HepG2 (cell line): ENCODE results near the gene ALLC. TPM values are rescaled to one million over a fixed set of nuclear protein-coding genes. Genes with fewer than 3 reads are reported as not detected.

ENCODE experiments used
- ATAC-seq: fragments of 200-7000 bp; cut with Tn5 transposase; 3 replicates; pipeline ENCODE4 v1.9.1; 2020; ENCODE audit warnings: mild to moderate bottlenecking, moderate library complexity
- BruUV-seq: library from RNA; stranded (reverse); fragments of 400-500 nt; replicated peaks from 2 replicates; lab custom pipeline; 2021; lab: Mats Ljungman, UMichigan
- CTCF ChIA-PET: fragments of 300-600 bp; formaldehyde crosslinking; extraction: SDS; loops from one replicate; lab custom pipeline; 2021; ENCODE audit warnings: low total read pairs, inconsistent platforms, low intra/inter-chr PET ratio; lab: Yijun Ruan, JAX
- POLR2A ChIA-PET: fragments of 350-600 bp; sonication (Branson Sonifier 250); formaldehyde crosslinking; loops from one replicate; lab custom pipeline; 2020; ENCODE audit warnings: antibody characterized with exemption, inconsistent platforms; lab: Yijun Ruan, JAX
- DNase-seq: peaks from one replicate; pipeline ENCODE4 v3.0.0-alpha.2; 2015; ENCODE audit warnings: low spot score
- FAIRE-seq: peaks from 3 replicates; lab custom pipeline; 2011; peaks lifted over from hg19 to GRCh38; lab: Jason Lieb, UNC
- H2AFZ ChIP-seq: one replicate; pipeline ENCODE4 v1.6.1; 2011; ENCODE audit warnings: low read length, inconsistent platforms
- H3K27ac ChIP-seq: fragments of 300-600 bp; 3 replicates; pipeline ENCODE4 v1.8.0; 2011; ENCODE audit warnings: mixed run types, mild to moderate bottlenecking, mixed read lengths, low read length, inconsistent platforms; ENCODE audit not compliant: insufficient read depth; ENCODE audit errors: extremely low read length
- H3K27me3 ChIP-seq, 2 experiments: fragments of 200-600 bp in 1 of 2; 2 replicates in 1 of 2; 3 replicates in 1 of 2; pipeline versions ENCODE4 v1.6.0 to v1.8.0; 2011; ENCODE audit warnings: low read length in 2 of 2, mild to moderate bottlenecking in 2 of 2, moderate library complexity in 2 of 2, inconsistent platforms in 1 of 2; ENCODE audit not compliant: insufficient read depth in 2 of 2, control insufficient read depth in 1 of 2
- H3K36me3 ChIP-seq, 2 experiments: fragments of 200-600 bp in 1 of 2; replicated peaks in 1 of 2; 2 replicates in 1 of 2; 3 replicates in 1 of 2; pipeline versions ENCODE4 v1.5.1 to v1.8.0; 2011; ENCODE audit warnings: low read length in 2 of 2, inconsistent platforms in 1 of 2; ENCODE audit not compliant: insufficient read depth in 2 of 2, control insufficient read depth in 1 of 2
- H3K4me1 ChIP-seq: 2 replicates; pipeline ENCODE4 v1.5.1; 2012; ENCODE audit warnings: low read length, inconsistent platforms; ENCODE audit not compliant: insufficient read depth
- H3K4me2 ChIP-seq: 2 replicates; pipeline ENCODE4 v1.6.0; 2011; ENCODE audit warnings: low read depth, low read length, inconsistent platforms
- H3K4me3 ChIP-seq, 3 experiments: fragments of 200-600 bp in 1 of 3; sonication (generic), shearing (Covaris generic) in 1 of 3; replicated peaks in 1 of 3; 2 replicates each; pipeline ENCODE4 v1.5.1; 2011 to 2016; ENCODE audit warnings: low read length in 3 of 3, inconsistent platforms in 2 of 3, low read depth in 2 of 3, mild to moderate bottlenecking in 2 of 3, control low read depth in 1 of 3, mixed read lengths in 1 of 3; ENCODE audit not compliant: insufficient read depth in 1 of 3
- H3K79me2 ChIP-seq: one replicate; pipeline ENCODE4 v1.6.1; 2011; ENCODE audit warnings: low read length, inconsistent platforms; ENCODE audit not compliant: insufficient read depth
- H3K9ac ChIP-seq: 2 replicates; pipeline ENCODE4 v1.6.0; 2011; ENCODE audit warnings: mild to moderate bottlenecking, low read depth, low read length, inconsistent platforms; ENCODE audit not compliant: insufficient read depth
- H3K9me3 ChIP-seq: 2 replicates; pipeline ENCODE4 v1.5.1; 2012; ENCODE audit warnings: mild to moderate bottlenecking, low read length
- H4K20me1 ChIP-seq: 2 replicates; pipeline ENCODE4 v1.6.0; 2011; ENCODE audit warnings: inconsistent platforms, mild to moderate bottlenecking, low read length, moderate library complexity; ENCODE audit not compliant: insufficient read depth
- ZBED4 ChIP-seq: sonication (generic); formaldehyde crosslinking; IDR thresholded peaks from 2 replicates; pipeline ENCODE4 v1.4.0; 2020; ENCODE audit warnings: missing genetic modification reagents, borderline replicate concordance
- ZFP36L2 ChIP-seq: sonication (generic); formaldehyde crosslinking; IDR thresholded peaks from 2 replicates; pipeline ENCODE4 v1.4.0; 2020; ENCODE audit warnings: missing genetic modification reagents
- ZFP62 ChIP-seq: sonication (generic); formaldehyde crosslinking; IDR thresholded peaks from 2 replicates; pipeline ENCODE4 v1.4.0; 2020; ENCODE audit warnings: missing genetic modification reagents
- ZNF124 ChIP-seq: sonication (generic); formaldehyde crosslinking; IDR thresholded peaks from 2 replicates; pipeline ENCODE4 v1.4.0; 2020; ENCODE audit warnings: missing genetic modification reagents
- ZNF550 ChIP-seq: sonication (generic); formaldehyde crosslinking; IDR thresholded peaks from 2 replicates; pipeline ENCODE4 v1.4.0; 2020; ENCODE audit warnings: mild to moderate bottlenecking, missing genetic modification reagents, borderline replicate concordance
- ZSCAN30 ChIP-seq: sonication (generic); formaldehyde crosslinking; IDR thresholded peaks from 2 replicates; pipeline ENCODE4 v1.5.0; 2020; ENCODE audit warnings: mild to moderate bottlenecking, missing genetic modification reagents
- WGBS: methylation state at CpG from one replicate; pipeline ENCODE4 v1.1.6; 2017; ENCODE audit warnings: low lambda C conversion rate; 5-methylcytosine and 5-hydroxymethylcytosine counted together
- in situ Hi-C: cut with HindIII; loops from 2 replicates; pipeline ENCODE4 v1.10.0; 2017; ENCODE audit warnings: low pct_unique_long_range_greater_than_20kb; ENCODE audit not compliant: extremely low pct_ligation_motif_present
- intact Hi-C: fragments of 100-400 bp; cut with micrococcal nuclease; formaldehyde crosslinking; loops from one replicate; pipeline ENCODE4 v1.10.0; 2022; ENCODE audit not compliant: unreplicated experiment
- polyA plus RNA-seq, 8 experiments: library from polyadenylated mRNA; depleted of rRNA in 3 of 8; stranded (reverse) in 7 of 8; unstranded in 1 of 8; fragments of >200 nt; fragmentation: Illumina TruSeq in 4 of 8; extraction: Trizol in 4 of 8; gene quantifications; 2 replicates each; pipeline versions ENCODE4 v1.2.1 to v1.2.3, GENCODE V29; 2011 to 2016; ENCODE audit warnings: low read depth in 4 of 8, missing spikeins in 1 of 8, mixed read lengths in 1 of 8; ENCODE audit not compliant: insufficient read depth in 1 of 8
- total RNA-seq, 5 experiments: library from RNA; depleted of rRNA; stranded (reverse); fragments of >200 nt; fragmentation: Illumina TruSeq; extraction: Trizol; gene quantifications; 2 replicates each; pipeline ENCODE4 v1.2.3, GENCODE V29; 2016; ENCODE audit warnings: low read depth in 1 of 5
- TF ChIP-seq, protein P1 (sequence below): sonication (generic); formaldehyde crosslinking; IDR thresholded peaks from 2 replicates; pipeline ENCODE4 v1.4.0; 2020; ENCODE audit warnings: mild to moderate bottlenecking, missing genetic modification reagents
- TF ChIP-seq, protein P2 (sequence below): IDR thresholded peaks from 2 replicates; pipeline ENCODE4 v1.6.1; 2012; ENCODE audit warnings: inconsistent platforms

Gene ALLC
- total and polyA plus RNA-seq, 2 of the 13 experiments (the other 11 are each of a cell fraction or from before 2014, with no cell fraction given), result 0.08 to 0.11 TPM

DNA sequence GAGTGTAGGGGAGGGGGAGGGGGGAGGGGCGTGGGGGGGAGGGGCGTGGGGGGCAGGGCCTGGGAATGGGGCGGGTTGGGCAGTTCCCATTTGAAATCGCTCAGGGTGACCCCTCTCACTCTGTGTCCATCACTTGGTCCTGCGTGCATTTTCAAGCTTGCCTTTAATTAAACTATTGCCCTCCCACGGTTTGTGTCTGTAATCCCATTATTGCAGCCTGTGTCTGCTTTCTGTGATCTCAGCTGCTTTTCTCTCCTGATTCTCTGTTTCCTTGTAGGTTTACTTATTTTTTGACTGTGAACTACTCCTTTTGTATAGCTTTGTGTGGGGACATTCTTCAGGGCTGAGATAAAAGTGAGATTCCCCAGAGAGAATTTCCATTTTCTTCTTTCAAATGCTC lies 46.7 kb downstream of the ALLC start (continued):
- TF ChIP-seq ZNF550 (CRISPR knock-in tag), result no peak
- no peak for TF ChIP-seq ZFP62 (CRISPR knock-in tag)
- TF ChIP-seq, protein P1, sequence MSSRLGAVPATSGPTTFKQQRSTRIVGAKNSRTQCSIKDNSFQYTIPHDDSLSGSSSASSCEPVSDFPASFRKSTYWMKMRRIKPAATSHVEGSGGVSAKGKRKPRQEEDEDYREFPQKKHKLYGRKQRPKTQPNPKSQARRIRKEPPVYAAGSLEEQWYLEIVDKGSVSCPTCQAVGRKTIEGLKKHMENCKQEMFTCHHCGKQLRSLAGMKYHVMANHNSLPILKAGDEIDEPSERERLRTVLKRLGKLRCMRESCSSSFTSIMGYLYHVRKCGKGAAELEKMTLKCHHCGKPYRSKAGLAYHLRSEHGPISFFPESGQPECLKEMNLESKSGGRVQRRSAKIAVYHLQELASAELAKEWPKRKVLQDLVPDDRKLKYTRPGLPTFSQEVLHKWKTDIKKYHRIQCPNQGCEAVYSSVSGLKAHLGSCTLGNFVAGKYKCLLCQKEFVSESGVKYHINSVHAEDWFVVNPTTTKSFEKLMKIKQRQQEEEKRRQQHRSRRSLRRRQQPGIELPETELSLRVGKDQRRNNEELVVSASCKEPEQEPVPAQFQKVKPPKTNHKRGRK (CRISPR knock-in tag), result no peak
- TF ChIP-seq, protein P2, sequence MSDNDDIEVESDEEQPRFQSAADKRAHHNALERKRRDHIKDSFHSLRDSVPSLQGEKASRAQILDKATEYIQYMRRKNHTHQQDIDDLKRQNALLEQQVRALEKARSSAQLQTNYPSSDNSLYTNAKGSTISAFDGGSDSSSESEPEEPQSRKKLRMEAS, result no peak
- no peak for TF ChIP-seq ZBED4 (CRISPR knock-in tag)

- no peak overlapping the region for H3K9ac ChIP-seq
- H3K4me1 ChIP-seq, result no peaks in the 10 kb centered on the region
- no peaks in the 10 kb centered on the region for H3K9me3 ChIP-seq
- FAIRE-seq, result no peak
- no peaks in the 10 kb centered on the region for H3K36me3 ChIP-seq
- no peaks in the 10 kb centered on the region for H4K20me1 ChIP-seq
- no peak for DNase-seq
- CTCF ChIA-PET, result no interaction called here
- no peak for TF ChIP-seq ZNF124 (CRISPR knock-in tag)
- TF ChIP-seq ZSCAN30 (CRISPR knock-in tag), result no peak
- TF ChIP-seq ZFP36L2 (CRISPR knock-in tag), result no peak
- H3K27me3 ChIP-seq, result peaks cover 0 to 20% of the 10 kb centered on the region in 2 experiments; a peak in 2 of 5 replicates
- POLR2A ChIA-PET, result no interaction called here
- no peak overlapping the region for H3K27ac ChIP-seq
- in situ Hi-C loops (no loop called here), intact Hi-C loops (no loop called here)
- ATAC-seq, result no peak
- WGBS, result 0% methylated on average over 2 of the region's 2 CpGs
- no peak overlapping the region for H3K4me3 ChIP-seq
- BruUV-seq, result no TSS peak
- H3K79me2 ChIP-seq, result no peaks in the 10 kb centered on the region
- H2AFZ ChIP-seq, result no peak overlapping the region
- H3K4me2 ChIP-seq, result no peak overlapping the region
Observed at GRCh38 chr2:3705782-3706181, 47.8 kb downstream of the ALLC start.
